ENCODE results near the gene SPRED1. TPM values are rescaled to one million over a fixed set of nuclear protein-coding genes. Genes with fewer than 3 reads are reported as not detected.
A peak's percentile ranks its signal among the peaks of the same experiment; 100 is the strongest.
"Not testable (repeated sequence)": the region's sequence is repeated elsewhere in the genome, so short reads cannot be mapped to it uniquely, and the experiment has no call there.

SPRED1 gene
- total RNA-seq, 1 donor from 2014 or later, result 36.0 TPM

DNA sequence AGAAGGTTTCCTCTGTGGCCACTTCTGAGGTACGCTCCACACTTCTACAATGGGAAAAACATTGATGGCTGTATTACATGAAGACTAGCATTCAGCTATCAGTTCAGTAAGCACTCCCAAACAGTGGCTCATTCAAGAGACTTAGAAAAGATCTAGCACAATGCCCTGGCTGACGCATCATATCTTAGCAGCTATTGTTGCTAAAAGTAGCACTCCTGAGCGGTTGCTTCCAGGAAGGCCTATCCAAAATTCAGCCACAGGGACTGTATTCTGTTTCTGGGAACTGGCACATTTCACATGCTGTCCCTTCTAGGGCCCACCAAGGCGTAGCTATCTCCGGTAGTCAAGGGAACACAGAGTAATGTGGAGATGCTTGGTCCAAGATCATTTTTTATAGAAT is 21.2 kb upstream of the SPRED1 start:
- DNase-seq (ENCODE audit: low read depth), result no peak

DNA sequence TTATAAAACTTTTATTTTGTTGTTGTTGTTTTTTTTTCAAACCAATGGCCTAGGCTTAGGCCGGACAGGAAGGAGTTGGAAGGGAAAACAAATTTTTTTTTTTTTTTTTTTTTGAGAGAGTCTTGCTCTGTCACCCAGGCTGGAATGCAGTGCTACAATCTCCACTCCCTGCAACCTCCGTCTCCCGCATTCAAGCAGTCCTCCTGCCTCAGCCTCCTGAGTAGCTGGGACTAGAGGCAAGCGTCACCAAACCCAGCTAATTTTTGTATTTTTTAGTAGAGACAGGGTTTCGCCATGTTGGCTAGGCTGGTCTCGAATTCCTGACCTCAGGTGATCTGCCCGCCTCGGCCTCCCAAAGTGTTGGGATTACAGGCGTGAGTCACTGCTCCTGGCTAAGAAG is 15.6 kb upstream of the SPRED1 start:
- not testable (repeated sequence) for DNase-seq (ENCODE audit: low read depth)

DNA sequence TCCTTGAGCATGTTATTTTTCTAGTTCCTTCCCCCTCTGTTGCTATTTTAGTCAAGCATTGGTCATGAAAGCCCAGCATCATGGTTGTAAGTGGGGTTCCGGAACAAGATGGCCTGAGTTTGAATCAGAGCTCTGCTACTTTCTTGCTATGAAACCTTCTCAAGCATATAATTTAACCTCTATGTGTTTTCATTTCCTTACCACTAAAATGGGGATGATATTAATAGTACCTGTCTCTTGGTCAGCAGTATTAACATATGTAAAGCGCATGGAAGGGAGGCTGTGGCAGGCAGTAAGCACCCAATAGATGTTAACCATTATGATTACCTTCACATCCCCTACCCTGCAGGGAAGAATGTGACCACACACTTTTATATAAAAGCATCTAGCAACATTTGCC is 14.3 kb upstream of the SPRED1 start:
- no peak for DNase-seq (ENCODE audit: low read depth)

DNA sequence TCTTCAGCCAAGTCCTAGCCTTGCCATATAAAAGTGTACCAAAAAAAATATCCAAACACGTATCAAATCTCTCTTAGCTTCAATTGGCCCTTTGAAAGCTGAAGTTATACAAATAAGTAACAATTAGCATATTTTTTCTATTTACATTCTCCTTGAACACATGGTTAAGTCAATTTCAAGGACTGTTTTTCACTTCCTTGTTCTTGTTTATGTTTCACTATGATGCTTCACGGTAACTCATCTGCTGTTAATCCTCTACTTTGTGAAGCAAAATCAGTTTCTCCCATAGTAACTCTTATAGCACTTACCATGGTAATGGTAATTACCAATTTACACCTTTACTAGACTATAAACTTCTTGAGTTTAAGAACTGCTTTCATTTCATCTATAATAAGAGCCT is 10.6 kb upstream of the SPRED1 start:
- no peak for DNase-seq (ENCODE audit: low read depth)

DNA sequence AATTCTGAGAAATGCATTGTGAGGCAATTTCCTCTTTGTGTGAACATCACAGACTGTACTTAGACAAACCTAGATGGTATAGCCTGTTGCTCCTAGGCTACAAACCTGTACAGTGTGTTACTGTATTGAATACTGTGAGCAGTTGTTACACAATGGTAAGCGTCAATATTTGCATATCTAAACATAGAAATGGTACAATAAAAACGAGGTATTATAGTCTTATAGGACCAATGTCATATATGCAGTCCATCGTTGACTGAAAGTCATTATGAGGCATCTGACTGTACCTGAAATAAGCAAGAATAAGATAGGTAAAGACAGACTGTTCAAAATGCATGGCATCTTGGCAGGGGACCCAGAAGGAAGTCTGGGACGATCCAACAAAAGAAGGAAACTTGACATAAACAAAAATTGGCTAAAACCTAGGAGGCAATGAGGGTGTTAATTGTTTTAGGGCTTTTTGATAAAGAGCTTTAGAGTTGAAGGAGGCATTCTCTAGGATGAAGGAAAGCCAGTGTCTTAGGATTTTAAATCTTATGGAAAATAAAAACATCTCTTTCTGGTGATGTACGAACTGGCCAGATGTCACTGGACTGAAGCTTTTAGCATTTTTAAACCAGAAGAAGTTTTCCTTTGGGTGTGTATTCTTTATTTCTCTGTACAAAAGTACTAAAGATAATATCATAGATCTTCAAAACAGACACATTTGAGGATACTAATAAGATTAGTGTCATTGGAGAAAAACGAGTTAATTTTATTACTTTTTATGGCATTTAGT is 9.2 kb upstream of the SPRED1 start:
- no peak for DNase-seq (ENCODE audit: low read depth)

DNA sequence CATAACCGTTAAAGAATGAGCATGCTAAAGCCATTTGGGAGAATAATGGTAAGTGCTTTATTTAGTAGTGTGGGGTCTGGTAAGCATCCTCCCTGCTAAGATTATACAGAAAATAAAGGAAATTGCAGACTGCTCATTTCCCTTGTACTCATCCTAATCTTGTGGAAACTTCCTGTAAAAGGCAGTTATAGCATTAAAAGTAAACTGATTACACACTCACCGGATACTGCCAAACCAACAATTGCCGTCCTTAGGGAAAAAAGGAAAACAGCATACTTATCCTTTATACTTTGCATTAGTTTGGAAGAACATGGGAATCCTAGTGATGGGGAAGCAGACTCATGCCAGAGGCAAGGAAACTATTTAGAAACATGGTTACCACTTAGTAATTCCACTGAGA is 5.3 kb upstream of the SPRED1 start:
- DNase-seq (ENCODE audit: low read depth), result peak; percentile 42

DNA sequence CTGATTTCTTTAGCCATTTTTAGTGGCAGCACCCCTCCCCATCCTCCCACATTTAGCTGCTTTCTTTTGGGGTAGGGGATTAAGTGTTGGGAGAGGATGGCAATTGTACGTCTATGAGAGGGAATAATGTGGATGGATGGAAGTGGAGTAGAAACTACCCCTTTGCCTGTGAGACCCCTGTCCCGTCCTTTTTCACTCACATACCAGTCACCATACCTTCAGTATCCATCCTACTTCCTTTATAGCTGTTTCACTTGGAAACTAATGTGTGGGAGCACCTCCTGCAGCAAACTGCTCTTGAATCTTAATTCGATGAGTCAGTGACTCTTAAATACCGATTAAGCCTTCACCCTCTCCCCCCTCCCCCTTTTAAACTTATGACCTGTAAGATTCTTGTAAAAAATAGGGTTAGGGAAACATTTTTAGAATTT is 730 bp downstream of the SPRED1 start:
- DNase-seq (ENCODE audit: low read depth), result peak; percentile 92

DNA sequence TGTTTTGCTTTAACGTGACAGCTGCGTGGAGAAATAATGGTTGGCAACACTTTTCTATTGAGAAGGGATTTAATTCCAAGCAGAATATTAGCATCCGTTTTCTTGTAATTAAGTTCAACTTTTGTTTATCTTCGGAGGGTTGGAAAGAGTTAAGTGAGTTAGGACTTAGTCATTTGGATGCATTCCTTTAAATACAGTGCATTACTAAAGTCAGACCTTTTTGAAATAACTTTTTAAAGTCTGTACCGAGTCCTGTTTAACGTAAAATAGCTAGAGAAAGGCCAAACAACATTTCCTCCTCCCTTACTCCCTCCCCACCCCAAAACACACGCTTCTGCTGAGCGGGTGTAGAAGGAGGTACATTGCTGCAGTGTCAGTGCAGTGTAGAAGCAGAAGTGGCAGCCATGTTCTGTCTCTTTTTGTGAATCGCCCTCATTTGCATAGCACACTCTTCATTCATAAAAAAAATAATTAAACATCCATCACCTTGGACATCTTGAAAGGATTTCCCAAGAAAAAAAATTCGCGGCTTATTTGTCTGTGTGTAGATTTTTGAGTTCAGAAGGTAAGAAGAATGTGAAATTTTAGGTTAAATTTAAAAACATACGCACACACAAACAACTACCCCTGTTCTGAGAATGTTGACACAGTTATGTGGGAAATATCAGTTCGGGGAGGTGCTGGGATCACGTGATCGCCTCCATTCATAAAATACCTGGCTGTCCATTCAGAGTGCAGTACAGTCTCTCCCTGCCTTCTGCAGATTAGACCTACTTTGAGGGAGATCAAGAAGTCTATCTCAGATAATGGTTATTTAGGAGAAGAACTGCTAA is 1.6 kb downstream of the SPRED1 start:
- peak; percentile 73 for DNase-seq (ENCODE audit: low read depth)

DNA sequence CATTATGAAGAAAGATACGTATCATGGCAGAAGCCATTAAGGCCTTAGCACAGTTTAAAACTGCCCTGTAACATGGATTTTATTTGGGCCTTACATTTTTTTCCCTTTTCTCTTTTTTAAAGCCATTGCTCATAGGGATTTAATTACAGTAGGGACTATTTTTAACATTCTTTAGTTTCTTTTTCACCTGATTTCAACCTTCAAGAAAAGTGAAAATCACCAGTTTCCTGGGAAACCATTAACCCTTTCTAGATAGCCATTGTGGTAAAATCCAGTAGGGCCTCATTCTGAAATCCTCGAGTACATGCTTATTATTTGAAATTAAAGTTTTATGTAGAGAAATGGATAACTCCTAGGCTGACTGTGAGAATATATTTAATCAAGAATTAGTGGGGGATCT is 3.1 kb downstream of the SPRED1 start:
- DNase-seq (ENCODE audit: low read depth), result no peak

DNA sequence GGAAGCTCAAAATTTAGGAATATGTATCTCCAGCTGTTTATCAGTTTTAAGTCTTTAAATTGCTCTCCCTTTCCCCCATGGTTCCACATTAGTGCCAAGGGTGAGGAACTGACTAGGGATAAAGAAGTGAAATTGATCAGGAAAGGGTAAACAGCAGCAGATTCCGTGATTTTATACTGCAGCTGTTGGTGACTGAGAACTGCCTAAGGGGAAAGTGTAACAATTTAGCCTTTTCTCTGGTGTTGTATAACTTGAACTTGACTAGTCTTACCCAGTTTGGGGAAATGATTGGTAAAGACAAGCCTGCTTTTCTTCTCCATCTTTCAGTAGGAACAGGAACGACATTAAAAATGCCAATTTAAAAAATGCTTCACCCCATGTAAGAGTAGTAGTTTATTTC is 5.0 kb downstream of the SPRED1 start:
- peak; percentile 52 for DNase-seq (ENCODE audit: low read depth)

DNA sequence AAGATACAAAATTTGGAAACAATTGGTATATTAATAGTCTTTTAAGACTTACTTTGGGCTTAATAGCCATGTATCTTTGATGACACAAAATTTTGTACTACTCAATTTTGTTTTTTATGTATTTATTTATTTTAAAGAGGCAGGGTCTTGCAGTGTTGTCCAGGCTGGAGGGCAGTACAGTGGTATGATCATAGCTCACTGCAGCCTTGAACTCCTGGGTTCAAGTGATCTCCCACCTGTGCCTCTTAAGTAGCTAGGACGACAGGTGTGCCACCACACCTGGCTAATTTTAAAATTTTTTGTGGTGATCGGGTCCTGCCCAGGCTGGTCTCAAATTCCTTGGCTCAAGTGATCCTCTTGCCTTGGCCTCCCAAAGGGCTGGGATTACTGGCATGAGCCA is 6.5 kb downstream of the SPRED1 start:
- DNase-seq (ENCODE audit: low read depth), result no peak

DNA sequence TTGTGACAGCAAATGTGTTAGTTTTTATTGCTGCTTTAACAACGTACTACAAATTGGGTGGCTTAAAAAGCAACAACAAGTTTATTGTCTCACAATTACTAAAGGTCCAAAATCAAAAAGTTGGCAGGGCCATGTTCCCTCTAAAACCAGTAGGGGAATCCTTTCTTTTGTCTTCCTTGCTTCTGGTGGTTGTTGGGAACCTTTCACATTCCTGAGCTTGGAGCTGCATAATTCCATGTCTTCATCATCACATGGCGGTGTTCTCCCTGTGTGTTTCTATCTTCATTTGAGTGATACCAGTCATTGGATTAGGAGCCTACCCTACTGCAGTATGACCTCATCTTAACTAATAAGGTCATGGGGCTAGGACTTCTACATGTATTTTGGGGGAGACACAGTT is 7.4 kb downstream of the SPRED1 start:
- peak; percentile 47 for DNase-seq (ENCODE audit: low read depth)

DNA sequence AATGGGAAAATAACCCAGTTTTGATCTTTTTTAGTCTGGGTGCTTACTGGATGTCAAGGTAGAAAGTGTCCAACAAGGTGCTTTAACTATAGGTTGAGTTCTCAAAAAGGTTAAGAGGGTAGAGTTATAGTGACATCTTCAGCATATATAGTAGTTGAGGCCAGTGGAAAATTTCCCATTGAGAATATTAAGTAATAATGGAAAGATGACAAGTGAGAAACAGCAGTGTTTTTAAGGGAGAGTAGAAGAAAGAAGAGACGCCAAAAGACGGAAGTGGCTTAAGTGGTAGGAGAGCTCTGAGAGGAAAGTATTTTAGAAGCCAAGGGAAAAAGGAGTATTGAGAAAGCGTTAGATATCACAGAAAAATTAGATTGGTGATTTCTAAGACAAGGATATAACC is 10.6 kb downstream of the SPRED1 start:
- DNase-seq (ENCODE audit: low read depth), result no peak

DNA sequence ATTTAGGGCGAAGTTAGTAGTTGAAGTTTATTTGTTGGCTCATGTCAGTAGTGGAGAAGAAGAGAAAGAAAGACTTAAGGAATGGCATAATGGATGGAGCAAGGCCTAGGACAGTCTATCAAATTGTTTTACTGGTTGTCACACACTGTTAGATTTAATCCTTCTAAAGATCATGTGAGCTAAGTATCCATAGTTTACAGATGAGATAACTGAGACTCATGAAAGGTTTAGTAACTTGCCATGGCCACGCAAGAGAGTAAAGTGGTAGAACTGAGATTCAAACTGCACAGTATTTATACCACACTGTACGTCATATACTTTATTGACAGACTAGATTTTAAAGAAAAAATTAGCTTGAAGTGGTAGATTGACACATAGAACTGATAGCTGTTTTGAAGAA is 11.4 kb downstream of the SPRED1 start:
- peak; percentile 45 for DNase-seq (ENCODE audit: low read depth)

DNA sequence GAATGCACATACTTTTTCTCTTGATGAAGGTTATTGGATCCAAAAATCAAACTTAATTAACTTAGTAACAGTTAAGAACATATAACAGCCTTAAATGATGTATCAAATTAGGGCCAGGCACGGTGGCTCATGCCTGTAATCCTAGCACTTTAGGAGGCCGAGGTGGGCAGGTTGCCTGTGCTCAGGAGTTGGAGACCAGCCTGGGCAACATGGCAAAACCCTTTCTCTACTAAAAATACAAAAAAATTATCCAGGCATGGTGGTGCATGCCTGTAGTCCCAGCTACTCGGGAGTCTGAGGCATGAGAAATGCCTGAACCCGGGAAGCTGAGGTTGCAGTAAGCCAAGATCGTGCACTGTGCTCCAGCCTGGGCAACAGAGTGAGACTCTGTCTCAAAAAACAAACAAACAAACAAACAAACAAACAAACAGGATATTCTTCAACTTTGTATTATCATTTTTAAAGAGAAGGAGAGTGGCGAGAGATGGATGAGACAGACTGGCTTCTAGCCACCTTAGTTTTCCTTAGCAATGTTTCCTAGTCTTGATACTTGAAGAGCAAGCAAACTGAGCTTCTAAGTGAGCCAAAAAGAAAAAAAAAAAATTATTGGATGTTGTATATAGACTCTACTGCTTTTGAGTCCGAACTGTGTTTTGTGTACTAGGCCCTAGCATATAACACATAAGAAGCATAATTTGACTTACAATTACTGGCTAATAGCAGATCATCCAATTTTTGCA is 13.8 kb downstream of the SPRED1 start:
- DNase-seq (ENCODE audit: low read depth), result no peak

DNA sequence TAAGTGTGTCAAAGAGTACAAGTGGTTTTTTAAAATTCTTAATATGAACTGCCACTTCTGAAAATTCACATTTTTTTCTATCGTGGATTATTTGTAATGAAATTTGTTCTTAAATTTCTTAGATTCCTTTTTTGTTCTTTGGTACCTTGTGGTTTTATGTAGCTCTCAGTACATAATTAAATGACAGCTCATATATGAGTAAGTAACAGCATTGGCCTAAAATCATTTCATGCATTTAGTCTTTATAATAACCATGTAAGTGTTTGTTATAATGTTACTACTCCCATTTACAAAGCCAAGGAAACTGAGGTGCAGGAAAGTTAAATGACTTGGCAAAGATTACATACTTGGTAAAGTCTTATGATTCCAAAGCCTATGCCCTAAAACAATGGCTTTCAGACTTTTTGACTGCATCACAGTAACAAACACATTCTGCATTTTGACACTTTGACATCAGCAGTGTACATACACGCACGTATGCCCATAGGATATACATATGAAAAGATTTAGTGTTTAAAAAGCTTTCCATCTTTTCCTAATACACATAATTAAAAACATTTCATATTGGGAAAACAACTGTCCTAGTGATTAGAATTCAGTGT is 14.9 kb downstream of the SPRED1 start:
- no peak for DNase-seq (ENCODE audit: low read depth)

DNA sequence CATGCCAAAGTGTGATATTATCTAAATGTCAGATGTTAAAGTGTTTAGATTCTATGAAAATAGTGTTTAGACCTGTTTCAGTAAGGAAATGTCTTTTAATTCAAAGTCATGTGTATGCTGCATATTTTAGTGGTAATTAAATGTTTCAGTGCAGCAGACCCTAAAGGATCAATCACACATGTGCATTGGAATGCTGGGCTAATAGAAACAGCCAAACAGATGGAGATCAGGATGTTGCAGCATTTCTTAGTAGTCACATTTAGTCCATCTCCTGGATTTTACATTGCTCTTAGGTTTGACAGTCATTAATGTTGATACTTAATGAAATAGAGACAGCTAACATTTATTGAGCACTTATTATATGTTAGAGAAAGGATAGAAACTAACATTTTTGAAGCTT is 18.5 kb downstream of the SPRED1 start:
- no peak for DNase-seq (ENCODE audit: low read depth)

DNA sequence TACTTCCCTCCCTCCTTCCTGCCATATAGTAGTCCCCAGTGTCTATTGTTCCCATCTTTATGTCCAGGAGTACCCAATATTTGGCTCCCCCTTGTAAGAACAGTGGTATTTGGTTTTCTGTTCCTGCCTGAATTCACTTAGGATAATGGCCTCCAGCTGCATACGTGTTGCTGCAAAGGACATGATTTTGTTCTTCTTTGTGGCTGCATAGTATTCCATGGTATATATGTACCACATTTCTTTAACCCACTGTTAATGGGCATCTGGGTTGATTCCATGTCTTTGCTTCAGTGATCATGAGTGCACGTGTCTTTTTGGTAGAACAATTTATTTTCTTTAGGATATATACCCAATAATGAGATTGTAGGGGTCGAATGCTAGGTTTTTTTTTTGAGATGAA is 19.3 kb downstream of the SPRED1 start:
- DNase-seq (ENCODE audit: low read depth), result no peak

DNA sequence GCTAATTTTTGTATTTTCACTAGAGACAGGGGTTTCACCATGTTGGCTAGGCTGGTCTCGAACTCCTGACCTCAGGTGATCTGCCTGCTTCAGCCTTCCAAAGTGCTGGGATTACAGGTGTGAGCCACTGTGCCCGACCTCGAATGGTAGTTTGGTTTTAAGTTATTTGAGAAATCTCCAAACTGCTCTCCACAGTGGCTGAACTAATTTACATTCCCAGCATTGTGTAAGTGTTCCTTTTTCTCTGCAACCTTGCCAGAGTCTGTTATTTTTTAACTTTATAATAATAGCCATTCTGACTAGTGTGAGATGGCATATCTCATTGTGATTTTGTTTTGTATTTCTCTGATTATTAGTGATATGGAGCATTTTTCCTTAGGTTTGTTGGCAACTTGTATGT is 19.8 kb downstream of the SPRED1 start:
- DNase-seq (ENCODE audit: low read depth), result peak; percentile 89

DNA sequence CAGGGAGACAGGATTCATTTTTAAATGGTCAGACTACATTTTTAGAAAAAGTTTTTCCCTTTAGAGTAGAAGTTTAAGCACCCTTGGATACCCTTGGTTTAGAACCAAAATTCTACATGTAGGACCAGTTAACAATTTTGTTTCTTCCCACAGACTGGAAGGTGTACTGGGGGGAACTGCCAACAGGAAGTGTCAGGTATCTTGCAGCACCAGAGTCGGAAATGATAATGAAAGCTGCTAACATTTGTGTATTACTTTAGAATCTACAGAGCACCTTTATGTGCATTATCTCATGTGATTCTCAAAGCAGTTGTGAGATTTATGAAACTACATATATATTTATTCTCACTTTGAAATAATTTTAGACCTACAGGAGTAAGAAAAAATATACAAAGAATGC is 21.5 kb downstream of the SPRED1 start:
- no peak for DNase-seq (ENCODE audit: low read depth)

DNA sequence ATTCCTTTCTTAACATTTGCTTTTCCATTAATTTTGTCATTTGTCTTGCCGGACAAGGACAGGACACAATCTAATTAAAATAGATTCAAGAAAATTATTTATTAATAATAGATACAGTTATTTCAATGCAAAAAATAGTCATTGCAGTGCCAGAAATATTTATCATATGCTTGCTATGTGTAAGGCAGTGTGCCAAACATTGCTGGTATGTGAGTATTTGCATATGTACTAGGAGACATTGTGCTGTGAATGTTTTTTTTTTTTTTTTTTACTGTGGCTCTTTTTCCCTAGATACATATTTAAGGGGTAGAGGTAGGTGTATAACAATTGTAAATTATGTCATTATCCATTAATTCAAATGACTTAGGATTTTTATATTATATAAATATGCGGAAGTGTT is 23.3 kb downstream of the SPRED1 start:
- no peak for DNase-seq (ENCODE audit: low read depth)

DNA sequence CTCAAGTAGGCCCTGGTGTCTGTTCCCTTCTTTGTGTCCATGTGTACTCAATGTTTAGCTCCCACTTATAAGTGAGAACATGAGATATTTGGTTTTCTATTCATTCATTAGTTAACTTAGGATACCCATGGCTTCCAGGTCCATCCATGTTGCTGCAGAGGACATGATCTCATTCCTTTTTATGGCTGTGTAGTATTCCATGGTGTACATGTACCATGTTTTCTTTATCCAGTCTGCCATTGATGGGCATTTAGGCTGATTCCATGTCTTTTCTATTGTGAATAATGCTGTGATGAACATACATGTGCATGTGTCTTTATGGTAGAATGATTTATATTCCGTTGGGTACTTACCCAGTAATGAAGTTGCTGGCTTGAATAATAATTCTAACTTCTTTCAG is 24.6 kb downstream of the SPRED1 start:
- DNase-seq (ENCODE audit: low read depth), result not testable (repeated sequence)

All from renal cortical epithelial cell (primary cell).